DLD1 (cell line): ENCODE measurements around the gene GSG1.
"Not testable (repeated sequence)": the region's sequence is repeated elsewhere in the genome, so short reads cannot be mapped to it uniquely, and the experiment has no call there.

ENCODE experiments used
- in situ Hi-C: cut with HindIII; loops from 2 replicates; pipeline ENCODE4 v1.10.0; 2017; ENCODE audit warnings: low sequenced_read_pairs

Gene GSG1

DNA sequence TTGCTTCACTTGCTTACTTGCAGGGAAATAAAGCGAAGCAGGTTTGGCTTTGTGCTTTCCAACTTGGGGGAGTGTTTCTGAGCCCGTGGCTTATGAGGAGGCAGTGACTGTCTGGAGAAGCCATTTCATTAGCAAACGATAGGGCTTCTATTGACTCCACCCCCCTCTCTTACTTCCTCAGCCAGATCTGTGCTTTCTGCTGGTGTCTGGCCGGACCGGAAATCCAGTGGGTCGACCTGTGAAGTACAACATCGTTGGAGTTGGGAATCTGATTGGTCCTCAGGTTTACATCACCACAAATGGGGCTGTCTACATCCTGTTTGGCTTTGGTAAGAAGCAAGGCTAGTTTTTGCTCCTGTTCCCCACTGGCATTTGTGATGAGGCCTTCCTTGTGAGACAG is 37.0 kb downstream of the GSG1 start:
- in situ Hi-C loops: no loop called here

DNA sequence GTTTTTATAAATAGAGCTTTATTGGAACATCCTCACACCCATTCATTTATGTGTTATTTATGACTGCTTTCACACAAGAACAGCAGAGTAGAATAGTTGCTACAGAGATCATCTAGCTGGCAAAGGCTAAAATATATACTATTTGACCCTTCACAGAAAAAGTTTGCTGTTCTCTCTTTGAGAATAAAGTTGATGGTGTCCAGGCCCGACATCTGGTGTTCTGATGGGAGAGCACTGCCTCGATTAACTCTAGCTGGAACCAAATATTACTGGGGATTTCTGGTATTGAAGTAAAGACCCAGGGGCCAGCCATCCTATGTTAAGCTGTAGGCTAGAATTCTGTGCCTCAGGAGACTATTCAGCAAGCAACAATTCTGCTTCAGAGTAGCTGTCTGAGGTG is 37.5 kb downstream of the GSG1 start:
- in situ Hi-C loops: no loop called here

DNA sequence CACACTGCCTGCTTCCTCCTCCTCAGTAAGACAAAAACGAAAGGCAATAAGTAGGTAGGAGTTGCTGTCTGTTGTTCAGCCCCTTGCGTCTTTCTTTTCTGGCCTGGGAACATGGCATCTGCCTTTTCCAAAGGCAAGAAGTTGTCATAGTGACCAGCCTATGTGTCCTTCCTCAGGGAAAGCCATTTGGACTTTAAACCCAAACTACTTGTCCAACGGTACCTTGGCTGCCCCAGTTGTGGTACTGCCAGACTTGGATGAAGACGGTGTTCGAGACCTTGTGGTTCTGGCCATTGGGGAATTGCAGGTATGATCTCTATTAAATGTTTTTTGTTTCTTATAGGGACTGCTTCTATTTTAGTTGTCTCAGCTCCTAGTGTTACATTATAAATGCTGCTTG is 40.8 kb downstream of the GSG1 start:
- in situ Hi-C loops: no loop called here

DNA sequence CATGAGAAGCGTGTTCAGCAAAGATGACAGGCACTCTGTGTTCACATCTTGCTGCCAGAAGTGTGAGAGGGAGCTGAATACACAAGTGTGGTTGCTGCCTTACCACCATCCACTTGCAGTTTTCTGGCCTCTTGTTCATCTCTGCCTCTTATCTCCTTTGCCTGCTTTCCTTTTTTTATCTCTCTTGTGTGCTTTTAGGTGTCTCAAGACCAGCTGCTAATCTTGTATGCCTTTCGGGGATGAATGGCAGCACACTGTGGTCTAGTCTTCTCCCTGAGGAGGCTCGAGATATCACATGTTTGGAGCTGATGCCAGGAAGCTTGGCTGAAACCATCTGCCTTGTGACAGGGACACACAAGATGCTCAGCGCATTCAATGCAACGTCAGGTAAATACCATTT is 42.1 kb downstream of the GSG1 start:
- in situ Hi-C loops: no loop called here

DNA sequence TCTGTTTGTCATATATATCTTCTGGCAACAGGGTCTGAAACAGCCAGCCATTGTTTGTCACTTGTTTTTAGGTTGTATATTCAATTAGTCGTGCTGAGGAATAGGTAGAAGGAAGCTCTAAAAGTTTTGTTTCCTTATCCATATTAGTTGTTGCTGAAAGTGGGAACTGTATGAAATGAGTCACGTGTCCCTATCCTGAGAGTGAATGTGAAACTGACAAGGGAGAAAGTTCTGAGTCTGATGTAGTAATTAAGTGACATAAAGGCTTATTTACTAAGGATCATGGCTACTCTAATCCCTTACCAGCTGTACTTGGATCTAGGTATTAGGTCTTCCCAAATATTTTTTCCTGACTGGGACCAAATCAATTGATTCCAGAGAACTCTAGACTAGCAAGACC is 42.9 kb downstream of the GSG1 start:
- in situ Hi-C loops: no loop called here

DNA sequence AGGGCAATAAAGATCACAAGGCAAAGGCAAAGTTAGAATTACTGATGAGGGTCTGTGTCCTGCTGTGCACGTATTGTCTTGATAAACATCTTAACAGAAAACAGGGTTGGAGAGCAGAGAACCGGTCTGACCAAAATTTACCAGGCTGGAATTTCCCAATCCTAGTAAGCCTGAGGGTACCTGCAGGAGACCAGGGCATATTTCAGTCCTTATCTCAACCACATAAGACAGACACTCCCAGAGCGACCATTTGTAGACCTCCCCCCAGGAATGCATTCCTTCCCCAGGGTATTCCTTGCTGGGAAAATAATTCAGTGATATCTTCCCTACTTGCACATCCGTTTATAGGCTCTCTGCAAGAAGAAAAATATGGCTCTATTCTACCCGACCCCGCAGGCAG is 49.9 kb downstream of the GSG1 start:
- in situ Hi-C loops: not testable (repeated sequence)

DNA sequence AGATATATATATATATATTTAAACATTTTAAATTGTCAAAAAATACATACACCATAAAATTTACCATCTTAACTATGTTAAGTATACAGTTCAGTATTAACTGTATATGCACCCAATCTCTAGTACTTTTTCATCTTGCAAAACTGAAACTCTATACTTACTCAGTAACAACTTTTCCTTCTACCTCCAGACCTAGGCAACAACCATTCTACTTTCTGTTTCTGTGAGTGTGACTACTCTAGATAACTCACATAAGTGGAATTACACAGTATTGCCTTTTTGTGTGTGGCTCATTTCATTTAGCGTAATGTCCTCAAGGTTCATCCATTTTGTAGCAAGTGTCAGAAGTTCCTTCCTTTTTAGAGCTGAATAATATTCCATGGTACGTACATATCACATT is 51.0 kb downstream of the GSG1 start:
- in situ Hi-C loops: no loop called here

DNA sequence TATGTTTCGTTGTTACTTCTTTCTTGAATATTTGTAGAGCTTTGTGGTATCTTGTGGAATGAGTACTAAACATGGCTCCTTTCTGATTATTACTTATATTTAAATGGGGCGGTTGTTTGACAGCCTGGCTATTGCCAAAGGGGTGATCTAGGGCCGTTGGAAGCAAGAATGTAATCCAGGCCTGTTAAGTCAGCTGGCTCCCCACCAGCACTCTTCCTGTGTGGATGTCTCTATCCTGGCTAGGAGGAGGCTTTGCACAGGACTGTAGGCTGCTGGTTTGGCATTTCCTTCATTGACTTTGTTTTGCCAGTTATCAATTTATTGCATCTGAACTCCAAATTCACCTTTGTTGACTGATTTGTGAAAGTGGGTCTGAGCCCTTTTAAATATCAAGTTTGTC is 53.7 kb downstream of the GSG1 start:
- in situ Hi-C loops: no loop called here

DNA sequence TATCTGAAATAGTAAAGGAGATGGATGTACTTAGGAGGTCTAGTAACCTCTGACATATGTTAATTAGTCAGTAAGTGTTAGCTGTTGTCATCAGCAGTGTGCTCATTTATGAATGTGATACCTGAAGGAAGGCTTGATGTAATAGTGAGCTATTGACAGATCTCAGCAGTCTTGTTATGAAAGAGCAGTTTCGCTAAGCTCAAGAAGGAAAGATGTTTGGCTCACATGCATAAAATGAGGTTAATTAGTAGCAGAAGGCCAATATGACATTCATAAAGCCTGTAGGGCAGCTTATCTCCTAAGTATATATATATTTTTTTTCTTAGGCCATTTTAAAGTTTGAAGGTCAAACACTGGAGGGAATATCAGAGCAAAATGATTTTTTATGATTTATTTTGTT is 56.5 kb downstream of the GSG1 start:
- in situ Hi-C loops: no loop called here

DNA sequence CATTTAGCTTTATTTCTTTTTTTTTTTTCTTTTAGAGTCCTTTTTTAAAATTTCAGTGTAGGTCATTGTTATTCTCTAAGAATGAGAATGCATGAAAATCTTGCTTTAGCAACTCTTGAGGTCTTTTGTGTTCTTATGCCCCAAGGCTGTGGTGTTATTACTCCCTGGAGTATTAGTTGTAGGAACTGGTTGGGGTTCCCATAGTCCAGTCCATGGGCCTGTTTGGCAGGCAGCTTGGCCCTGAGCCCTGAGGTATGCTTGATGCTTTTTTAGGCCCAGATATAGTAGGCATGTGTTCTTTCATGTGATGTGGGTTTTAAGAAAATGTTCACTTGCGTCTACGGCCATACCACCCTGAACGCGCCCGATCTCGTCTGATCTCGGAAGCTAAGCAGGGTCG is 57.7 kb downstream of the GSG1 start:
- in situ Hi-C loops: no loop called here

DNA sequence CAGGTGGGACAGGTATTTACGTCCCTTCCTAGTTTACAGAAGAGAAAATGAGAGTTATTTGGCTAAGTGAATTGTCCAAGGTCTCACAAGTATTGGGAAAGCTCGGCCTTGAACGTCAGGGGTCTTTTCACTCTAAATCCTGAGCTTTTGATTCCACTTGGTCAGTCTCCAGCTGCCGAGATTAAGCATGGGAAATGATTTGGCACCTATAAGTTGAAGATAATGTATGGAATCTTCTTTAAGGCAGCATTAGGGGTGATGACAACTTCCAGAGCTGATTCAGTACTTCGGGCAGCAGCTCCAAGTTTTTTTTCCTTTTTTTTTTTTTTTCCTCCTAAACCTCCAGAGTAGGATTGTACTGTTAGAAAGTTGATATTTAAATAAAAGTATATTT is 58.6 kb downstream of the GSG1 start:
- in situ Hi-C loops: no loop called here

DNA sequence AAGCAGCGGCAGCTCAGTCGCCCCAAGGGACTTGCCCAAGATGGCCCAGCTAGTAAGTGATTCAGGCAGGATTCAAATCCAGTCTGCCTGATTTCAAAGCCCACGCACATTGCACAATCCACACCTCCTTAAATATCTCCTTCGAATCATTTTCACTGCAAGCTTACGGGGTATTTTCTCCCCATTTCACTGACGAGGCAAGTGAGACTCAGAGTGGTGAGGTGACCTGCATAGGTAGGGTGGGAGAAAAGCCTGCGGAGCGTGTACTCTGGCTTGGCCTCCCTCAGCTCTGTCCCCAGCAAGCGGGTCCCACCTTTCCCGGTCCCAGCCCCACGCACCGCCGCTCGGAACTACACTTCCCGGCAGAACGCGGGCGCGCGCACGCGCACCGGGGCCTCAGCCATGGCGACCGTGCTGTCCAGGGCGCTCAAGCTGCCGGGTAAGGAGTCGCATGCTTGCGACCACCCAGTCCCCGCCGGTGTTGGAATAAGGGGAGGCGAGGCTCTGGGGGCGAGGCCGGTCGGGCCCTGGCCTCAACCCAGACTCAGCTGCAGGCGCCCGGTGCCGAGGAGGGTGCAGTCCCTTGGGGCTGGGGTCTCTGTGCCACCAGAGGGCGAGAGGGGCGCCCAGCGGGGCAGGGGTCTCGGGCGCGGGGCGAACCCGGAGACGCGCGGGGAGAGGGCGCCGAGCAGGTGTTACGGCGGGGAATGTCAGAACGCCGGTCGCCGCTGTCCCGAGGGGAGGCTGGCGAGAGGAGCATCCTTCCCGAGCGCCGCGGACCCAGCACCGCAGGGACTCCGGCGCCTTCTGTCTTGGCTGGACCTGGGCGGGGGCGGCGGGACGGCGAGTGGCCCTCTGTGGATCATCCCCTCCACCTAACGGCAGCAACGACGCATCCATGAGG is 59.2 kb downstream of the GSG1 start, which contains the start of gene FAM234B:
FAM234B (plus strand) TSS at position 380 of the 904 bp plus-strand sequence; CDS start at position 403, 23 bp downstream.
- in situ Hi-C loops: no loop called here

DNA sequence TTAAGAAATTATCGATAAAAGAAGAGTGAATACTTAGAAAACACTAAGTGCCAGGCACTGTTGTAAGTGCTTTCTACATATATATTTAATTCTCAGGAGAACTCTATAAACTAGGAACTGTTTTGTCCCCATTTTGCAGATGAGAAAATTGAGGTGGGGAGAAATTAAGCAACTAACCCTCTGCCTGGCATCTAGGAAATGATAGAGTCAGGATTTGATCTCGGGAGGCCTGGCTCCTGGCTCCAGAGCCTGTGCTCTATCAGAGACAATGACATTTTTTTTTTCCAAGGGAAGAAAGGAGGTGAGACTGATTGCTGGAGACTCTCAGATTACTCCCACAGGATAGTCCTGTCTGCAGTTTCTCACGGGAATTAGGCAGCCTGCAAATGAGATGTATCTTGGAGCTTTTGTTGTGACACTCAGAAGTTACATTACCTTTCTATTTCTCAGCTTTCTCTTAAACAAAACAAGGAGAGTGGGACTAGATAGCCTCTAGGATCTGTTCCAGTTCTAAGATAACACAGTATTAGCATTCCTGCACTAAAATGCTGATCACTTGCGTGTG is 60.7 kb downstream of the GSG1 start:
- in situ Hi-C loops: no loop called here

DNA sequence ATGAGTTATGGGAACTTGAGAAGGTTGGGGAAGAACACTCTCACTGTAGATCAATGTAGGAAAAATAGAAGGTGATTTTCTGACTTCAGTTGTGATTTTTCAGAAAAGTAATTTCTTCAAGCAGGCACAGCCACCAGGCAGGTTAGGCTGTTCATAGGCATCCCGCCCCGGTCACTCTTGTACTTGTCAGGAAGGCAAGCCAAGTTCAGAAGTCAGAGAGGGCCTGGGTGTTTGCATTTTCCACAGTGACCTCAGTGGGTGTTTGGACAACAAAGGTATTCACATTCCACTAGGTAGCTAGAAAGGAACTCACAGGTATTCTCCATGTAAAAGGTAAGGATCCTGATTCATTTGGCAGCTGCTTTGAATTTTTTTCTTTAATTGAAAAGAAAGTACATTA is 62.2 kb downstream of the GSG1 start:
- in situ Hi-C loops: no loop called here

DNA sequence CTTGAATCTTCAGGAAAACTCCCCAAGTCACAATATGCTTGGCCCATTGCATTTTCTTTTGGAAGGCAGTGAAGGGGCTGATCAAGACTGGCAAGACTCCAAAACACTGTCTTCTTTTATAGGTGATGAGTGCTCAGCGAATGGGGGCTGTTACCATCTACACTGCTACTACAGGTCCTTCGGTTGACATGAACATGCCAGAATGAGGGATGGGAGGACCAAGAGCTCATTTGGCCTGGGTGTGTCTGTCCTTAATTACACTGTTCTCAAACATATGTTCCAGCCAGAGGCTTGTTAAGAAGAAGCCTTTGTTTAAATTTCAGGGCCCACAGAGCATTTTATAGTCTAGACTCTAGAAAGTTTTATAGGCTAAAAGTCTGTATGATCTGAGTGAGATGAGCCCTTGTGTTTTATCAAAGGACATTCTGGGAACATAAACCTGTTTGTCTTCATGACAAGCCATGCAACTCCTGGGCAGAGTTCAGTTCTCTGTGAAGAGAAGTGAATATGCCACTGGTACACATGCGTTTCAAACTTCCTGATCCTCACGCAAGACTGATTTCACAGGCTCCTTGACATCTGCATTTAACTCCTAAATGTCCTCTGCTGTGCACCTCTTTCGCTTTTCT is 64.0 kb downstream of the GSG1 start:
- in situ Hi-C loops: no loop called here

DNA sequence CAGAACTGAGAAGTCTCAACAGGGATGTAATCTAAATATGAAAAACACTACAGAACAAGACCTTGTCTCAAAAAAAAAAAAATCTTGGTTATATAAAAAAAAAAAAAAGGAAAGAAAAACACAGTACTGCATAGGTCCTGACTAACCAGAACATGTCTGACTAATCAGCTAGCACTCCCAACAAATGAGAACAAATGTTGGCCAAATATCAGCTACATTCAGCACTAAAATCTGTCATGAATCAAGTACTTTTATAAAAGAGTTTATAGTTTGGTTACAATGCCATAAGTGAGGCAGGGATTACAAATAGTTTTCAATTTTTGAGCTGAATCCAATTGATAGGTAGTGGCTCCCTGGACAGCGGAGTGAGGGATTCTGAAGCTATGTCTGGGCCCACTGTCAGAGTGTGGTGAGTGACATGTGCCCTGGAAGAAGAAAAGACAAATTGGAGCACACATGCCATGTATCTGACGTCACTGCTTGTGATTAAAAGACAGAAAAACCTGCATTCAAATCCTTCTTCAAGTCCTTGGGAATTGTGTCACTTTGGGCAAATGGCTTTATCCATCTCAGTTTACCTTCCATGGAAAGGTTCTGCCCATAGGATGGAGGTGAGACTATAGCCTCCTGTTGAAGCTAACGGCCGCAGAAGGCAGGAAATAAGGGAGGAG is 64.8 kb downstream of the GSG1 start:
- in situ Hi-C loops: no loop called here

DNA sequence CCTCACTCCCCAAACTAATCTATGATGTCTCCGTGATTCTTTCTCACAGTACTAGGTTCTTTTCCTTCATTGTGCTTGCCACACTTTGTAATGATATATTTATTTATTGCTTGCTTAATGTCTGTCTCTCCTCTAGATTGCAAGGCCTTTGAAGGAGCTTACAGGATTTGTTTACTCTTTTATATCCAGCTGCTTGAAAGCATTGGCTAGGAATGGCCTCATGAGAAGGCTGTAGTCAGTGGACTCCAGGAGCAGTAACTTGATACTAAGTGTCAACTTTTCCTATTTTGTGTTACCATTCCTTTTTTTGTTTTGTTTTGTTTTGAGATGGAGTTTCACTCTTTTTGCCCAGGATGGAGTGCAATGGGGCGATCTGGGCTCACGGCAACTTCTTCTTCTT is 66.6 kb downstream of the GSG1 start:
- in situ Hi-C loops: no loop called here

DNA sequence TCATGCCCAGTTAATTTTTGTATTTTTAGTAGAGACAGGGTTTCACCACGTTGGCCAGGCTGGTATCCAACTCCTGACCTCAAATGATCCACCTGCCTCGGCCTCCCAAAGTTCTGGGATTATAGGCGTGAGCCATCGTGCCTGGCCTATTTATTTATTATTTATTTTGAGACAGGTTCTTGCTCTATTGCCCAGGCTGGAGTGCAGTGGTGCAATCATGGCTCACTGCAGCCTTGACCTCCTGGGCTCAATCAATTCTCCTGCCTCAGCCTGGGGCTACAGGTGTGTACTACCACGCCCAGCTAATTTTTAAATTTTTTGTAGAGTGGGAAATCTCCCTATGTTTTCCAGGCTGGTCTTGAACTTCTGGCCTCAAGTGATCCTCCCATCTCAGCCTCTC is 68.1 kb downstream of the GSG1 start:
- in situ Hi-C loops: not testable (repeated sequence)
